22Rv1 (cell line): Measurements from ENCODE around the gene ATP2B2.

Experiments used
- ZFX ChIP-seq: fragments of 450-650 bp; IDR thresholded peaks from 2 replicates; pipeline ENCODE4 v1.6.1; 2017; ENCODE audit warnings: antibody characterized with exemption, borderline replicate concordance
- TF ChIP-seq, protein P1 (sequence below): fragments of 450-650 bp; IDR thresholded peaks from 2 replicates; pipeline ENCODE4 v1.5.1; 2017; ENCODE audit warnings: mild to moderate bottlenecking

DNA sequence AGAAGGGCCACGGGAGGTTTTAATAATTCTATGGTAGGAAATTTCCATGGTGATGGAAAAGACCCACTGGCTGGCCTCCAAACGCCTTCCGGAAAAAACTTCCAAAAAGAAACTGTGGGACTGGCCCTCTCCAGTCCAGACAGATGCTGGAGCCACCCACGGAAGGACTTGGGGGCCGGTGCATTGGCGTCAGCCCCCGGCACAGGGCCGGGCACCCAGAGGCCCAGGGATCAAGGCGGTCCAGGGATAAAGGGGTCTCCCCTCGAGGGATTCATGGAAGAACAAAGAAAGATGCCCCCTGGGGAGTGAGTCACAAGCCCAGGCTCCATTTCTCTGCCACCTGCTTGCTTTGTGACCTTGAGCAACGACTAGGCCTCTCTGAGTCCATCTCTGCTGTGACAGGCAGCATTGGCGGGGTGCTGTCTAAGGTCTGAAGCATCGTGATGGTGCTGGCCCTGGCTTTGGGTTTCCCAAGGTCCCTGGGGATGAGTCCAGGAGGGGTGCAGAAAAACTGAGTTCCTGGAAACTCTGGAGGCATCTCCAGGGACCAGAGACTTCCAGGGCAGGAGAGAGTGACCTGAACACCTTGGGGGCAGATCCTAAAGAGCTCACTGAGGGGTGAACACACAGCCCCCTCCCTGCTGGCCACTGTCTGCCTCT is 21.6 kb downstream of the ATP2B2 start:
- TF ChIP-seq, protein P1, sequence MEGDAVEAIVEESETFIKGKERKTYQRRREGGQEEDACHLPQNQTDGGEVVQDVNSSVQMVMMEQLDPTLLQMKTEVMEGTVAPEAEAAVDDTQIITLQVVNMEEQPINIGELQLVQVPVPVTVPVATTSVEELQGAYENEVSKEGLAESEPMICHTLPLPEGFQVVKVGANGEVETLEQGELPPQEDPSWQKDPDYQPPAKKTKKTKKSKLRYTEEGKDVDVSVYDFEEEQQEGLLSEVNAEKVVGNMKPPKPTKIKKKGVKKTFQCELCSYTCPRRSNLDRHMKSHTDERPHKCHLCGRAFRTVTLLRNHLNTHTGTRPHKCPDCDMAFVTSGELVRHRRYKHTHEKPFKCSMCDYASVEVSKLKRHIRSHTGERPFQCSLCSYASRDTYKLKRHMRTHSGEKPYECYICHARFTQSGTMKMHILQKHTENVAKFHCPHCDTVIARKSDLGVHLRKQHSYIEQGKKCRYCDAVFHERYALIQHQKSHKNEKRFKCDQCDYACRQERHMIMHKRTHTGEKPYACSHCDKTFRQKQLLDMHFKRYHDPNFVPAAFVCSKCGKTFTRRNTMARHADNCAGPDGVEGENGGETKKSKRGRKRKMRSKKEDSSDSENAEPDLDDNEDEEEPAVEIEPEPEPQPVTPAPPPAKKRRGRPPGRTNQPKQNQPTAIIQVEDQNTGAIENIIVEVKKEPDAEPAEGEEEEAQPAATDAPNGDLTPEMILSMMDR = no peak
- TF ChIP-seq ZFX = no peak
